ENCODE data around the gene HSBP1.

DNA sequence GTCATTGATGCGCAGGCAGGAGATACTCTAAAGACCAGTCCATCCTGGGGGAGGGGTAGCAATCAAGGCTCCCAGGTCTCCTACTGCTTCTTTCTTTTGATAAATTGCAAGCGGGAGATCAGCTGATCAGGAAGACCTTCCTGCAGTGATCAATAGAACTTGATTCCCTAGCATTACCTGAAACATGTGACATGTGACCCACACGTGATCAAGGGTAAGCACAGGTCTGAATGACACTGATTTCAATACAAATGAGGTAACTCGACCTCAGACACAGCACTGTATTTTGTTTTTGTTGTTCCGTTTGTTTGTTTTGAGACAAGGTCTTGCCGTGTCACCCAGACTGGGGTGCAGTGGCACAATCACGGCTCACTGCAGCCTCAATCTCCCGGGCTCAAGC, 51.5 kb downstream of the HSBP1 start:
- TF ChIP-seq, protein P1, sequence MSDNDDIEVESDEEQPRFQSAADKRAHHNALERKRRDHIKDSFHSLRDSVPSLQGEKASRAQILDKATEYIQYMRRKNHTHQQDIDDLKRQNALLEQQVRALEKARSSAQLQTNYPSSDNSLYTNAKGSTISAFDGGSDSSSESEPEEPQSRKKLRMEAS (IDR thresholded peaks at IDR 0.05) = no peak
- TF ChIP-seq RNF2 (IDR thresholded peaks at IDR 0.05; ENCODE audit: borderline replicate concordance, low read depth) (no peak), EP300 (IDR thresholded peaks at IDR 0.05) (no peak), KDM1A (IDR thresholded peaks at IDR 0.05; ENCODE audit: low read depth) (no peak), SREBF2 (IDR thresholded peaks at IDR 0.05) (no peak), CTCF (IDR thresholded peaks at IDR 0.05) (no peak), JUNB (IDR thresholded peaks at IDR 0.05) (no peak), POLR2A (IDR thresholded peaks at IDR 0.05; ENCODE audit: low read length) (no peak)
